22Rv1 (cell line): ENCODE results near the gene EFCAB12.

ENCODE experiments used
- H3K27ac ChIP-seq: fragments of 450-650 bp; 2 replicates; pipeline ENCODE4 v1.5.1; 2017
- CTCF ChIP-seq: fragments of 450-650 bp; IDR thresholded peaks from 2 replicates; pipeline ENCODE4 v1.5.1; 2017; ENCODE audit warnings: mild to moderate bottlenecking
- ZFX ChIP-seq: fragments of 450-650 bp; IDR thresholded peaks from 2 replicates; pipeline ENCODE4 v1.6.1; 2017; ENCODE audit warnings: antibody characterized with exemption, borderline replicate concordance

EFCAB12 gene

GRCh38 chr3:129428376-129429079 is at the start of gene EFCAB12:
Gene EFCAB12 (minus strand): TSS chr3:129428636. CDS start chr3:129428488, 148 bp downstream.
- TF ChIP-seq CTCF (no peak), ZFX (no peak)

GRCh38 chr3:129476586-129476985 is 48.1 kb upstream of the EFCAB12 start:
- no peak overlapping the region for H3K27ac ChIP-seq

More at GRCh38 chr3:129428376-129429079, at the start of gene EFCAB12:
- H3K27ac ChIP-seq: peak within 1 kb of the TSS; percentile 75

GRCh38 chr3:129475863-129476262 is 47.4 kb upstream of the EFCAB12 start:
- no peak overlapping the region for H3K27ac ChIP-seq
- TF ChIP-seq CTCF (no peak), ZFX (no peak)

More at GRCh38 chr3:129476586-129476985, 48.1 kb upstream of the EFCAB12 start:
- TF ChIP-seq CTCF (no peak), ZFX (no peak)

GRCh38 chr3:129474984-129475804 is 46.8 kb upstream of the EFCAB12 start:
- no peak overlapping the region for H3K27ac ChIP-seq
- TF ChIP-seq CTCF: no peak
- no peak for TF ChIP-seq ZFX

- TF ChIP-seq CTCF (no peak), ZFX (no peak)
- no peak overlapping the region for H3K27ac ChIP-seq
Observed at GRCh38 chr3:129473769-129474152, 45.3 kb upstream of the EFCAB12 start.

- TF ChIP-seq ZFX (no peak), CTCF (no peak)
- no peak overlapping the region for H3K27ac ChIP-seq
Observed at GRCh38 chr3:129473067-129473768, 44.8 kb upstream of the EFCAB12 start.
